ENCODE results near the gene PRKAG1. TPM values are rescaled to one million over a fixed set of nuclear protein-coding genes. Genes with fewer than 3 reads are reported as not detected.

Gene PRKAG1
- total and polyA plus RNA-seq, 10 of the 15 experiments (the other 5 are each of a cell fraction or from before 2014, with no cell fraction given) = 44.5 to 91.6 (median 60.9) TPM

DNA sequence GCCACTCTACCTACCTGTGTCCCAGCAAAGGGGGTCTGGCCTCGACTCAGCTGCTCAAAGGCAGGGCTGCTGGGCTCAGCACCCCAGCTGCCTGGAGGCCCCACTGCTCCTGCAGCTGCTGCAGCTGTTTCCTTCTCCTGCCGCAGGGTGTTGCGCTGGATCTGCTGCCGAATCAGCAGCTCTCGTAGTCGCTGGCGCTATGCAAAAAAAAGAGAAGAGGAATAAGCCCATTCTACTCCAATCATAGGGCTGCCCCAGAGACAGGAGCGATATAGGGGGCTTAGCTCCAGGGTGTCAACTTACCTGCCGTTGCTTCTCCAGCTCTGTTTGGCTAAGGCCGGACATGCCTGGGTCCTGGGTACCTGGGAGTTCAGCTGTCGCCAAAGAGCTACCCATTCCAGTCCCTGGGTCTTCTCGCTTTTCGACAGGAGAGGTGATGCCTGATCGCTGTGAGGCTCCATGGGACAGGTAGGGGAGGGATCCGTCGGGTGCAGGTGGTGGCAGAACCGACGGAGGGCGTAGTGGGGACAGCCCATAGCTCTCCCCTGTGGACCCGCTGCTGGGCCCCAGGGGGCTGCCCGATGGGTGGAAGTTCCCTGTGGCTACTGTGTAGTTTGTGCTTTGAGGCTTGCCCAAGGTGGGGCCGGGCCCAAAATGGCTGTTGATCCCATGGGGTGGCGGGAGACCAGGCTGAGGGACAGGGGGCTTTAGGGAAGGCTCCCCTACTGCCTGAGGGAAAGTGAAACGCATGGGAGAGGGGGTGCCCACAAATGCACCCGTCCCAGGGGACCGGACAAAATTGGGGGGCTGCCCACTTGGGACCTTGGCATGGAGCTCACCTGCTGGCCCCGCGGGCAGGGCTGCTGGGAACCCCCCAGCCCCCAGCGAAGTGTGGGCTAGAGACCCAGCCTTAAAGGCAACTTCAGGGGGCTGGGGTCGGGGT, 21.1 kb upstream of the PRKAG1 start:
- H3K36me3 ChIP-seq (ENCODE audit: control insufficient read depth in 2 of 2, insufficient read depth in 2 of 2, low read length in 1 of 2) = peaks cover 34 to 68% of the 10 kb centered on the region in 2 experiments
- ChIA-PET CTCF (interaction anchor here (1.0 to 1.3 kb wide), 2 partner anchors 24 to 43 kb away, joined by 3 to 4 read pairs; no protein-coding TSS in a partner anchor), RAD21 (ENCODE audit: unreplicated experiment) (interaction anchor here (1.0 kb wide), 1 partner anchor 43 kb away, joined by 3 read pairs; no protein-coding TSS in a partner anchor), POLR2A (interaction anchor here (0.5 to 1.5 kb wide), 3 partner anchors 10 to 188 kb away, joined by 3 to 4 read pairs (median 3); partner anchors contain the start of genes DDX23 and RHEBL1), SMC1A (ENCODE audit: uncharacterized antibody, unreplicated experiment) (no interaction called here)
- no peaks in the 10 kb centered on the region for H3K27me3 ChIP-seq (replicated peaks in 1 of 2; ENCODE audit: control insufficient read depth in 2 of 2, insufficient read depth in 2 of 2, low read length in 1 of 2)
- no TSS peak for BruUV-seq (replicated peaks)
- no peaks in the 10 kb centered on the region for H3K4me1 ChIP-seq (ENCODE audit: control insufficient read depth, insufficient read depth, low read length)
- H3K9ac ChIP-seq (ENCODE audit: control insufficient read depth, insufficient read depth, low read length) = no peak overlapping the region
- no peaks in the 10 kb centered on the region for H4K20me1 ChIP-seq (ENCODE audit: control insufficient read depth, insufficient read depth)
- no peak for FAIRE-seq
- 95% methylated on average over 29 of the region's 30 CpGs for WGBS (ENCODE audit: insufficient coverage, insufficient replicate concordance, low lambda C conversion rate, missing lambda C conversion rate)
- H3K79me2 ChIP-seq (ENCODE audit: control insufficient read depth, insufficient read depth, low read length) = no peaks in the 10 kb centered on the region
- intact Hi-C loops (cut with micrococcal nuclease; ENCODE audit: unreplicated experiment) (no loop called here), in situ Hi-C loops (cut with MboI) (no loop called here)
- ATAC-seq = no peak
- no peak overlapping the region for H3K27ac ChIP-seq (ENCODE audit: control insufficient read depth, insufficient read depth)
- H3K9me3 ChIP-seq (replicated peaks; ENCODE audit: control insufficient read depth, insufficient read depth, low read length) = no peaks in the 10 kb centered on the region
- H2AFZ ChIP-seq (ENCODE audit: control insufficient read depth, low read depth, low read length) = no peak overlapping the region
- no peak for DNase-seq (ENCODE audit: low read depth, low spot score)
- no peak overlapping the region for H3K4me2 ChIP-seq (ENCODE audit: control insufficient read depth, insufficient read depth)
- TF ChIP-seq POLR2AphosphoS5 (IDR thresholded peaks at IDR 0.05; ENCODE audit: low read length) = no peak
- TF ChIP-seq POLR2A (IDR thresholded peaks at IDR 0.05; ENCODE audit: low read depth, low read length) = 0 out of 2 replicates have a peak, but pooled peaks have one; percentile 14
- no peak overlapping the region for H3K4me3 ChIP-seq

DNA sequence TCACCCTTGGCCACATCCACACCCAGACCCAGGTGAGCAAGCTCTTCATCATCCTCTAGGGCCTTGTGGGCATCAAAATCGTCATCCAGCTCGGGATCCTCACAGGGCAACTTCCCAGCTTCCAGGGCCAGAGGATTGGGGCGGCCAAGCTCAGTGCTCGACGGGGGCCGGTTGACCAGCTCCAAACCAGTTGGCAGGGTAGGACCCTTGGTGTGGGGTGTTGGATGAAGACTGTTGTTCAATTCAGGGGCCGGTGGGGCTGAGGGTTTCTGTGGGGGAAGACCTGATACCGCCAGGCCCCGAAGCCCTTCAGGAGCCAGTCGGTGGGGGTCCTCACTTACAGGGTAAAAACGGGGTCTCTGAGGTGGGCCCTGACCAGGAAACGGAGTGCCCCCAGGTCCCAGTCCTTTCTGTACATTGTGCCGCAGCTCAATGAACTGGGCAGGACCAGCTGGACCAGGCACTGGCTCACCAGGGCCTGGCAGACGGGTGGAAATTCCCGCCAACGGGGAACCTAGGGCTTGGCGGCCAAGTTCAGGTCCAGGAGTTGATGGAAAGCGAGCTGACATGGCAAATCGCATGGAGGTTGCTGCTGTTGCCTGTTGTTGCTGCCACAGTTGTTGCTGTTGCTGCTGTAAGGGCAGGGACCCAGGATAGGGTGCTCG, 19.8 kb upstream of the PRKAG1 start:
- DNase-seq (ENCODE audit: low read depth, low spot score) (no peak), ATAC-seq (no peak), FAIRE-seq (no peak)
- H3K4me3 ChIP-seq = no peak overlapping the region
- POLR2A ChIA-PET = interaction anchor here (0.6 kb wide), 1 partner anchor 302 kb away, joined by 8 read pairs; no protein-coding TSS in a partner anchor
- H3K4me1 ChIP-seq (ENCODE audit: control insufficient read depth, insufficient read depth, low read length) = no peaks in the 10 kb centered on the region
- WGBS (ENCODE audit: insufficient coverage, insufficient replicate concordance, low lambda C conversion rate, missing lambda C conversion rate) = 96% methylated on average over 20 of the region's 20 CpGs
- CTCF ChIA-PET = interaction anchor here (1.0 to 1.3 kb wide), 2 partner anchors 26 to 40 kb away, joined by 3 to 4 read pairs; no protein-coding TSS in a partner anchor
- no peaks in the 10 kb centered on the region for H3K79me2 ChIP-seq (ENCODE audit: control insufficient read depth, insufficient read depth, low read length)
- in situ Hi-C loops (cut with MboI) (no loop called here), intact Hi-C loops (cut with micrococcal nuclease; ENCODE audit: unreplicated experiment) (no loop called here)
- no peak overlapping the region for H3K9ac ChIP-seq (ENCODE audit: control insufficient read depth, insufficient read depth, low read length)
- no peaks in the 10 kb centered on the region for H3K27me3 ChIP-seq (replicated peaks in 1 of 2; ENCODE audit: control insufficient read depth in 2 of 2, insufficient read depth in 2 of 2, low read length in 1 of 2)
- no peak overlapping the region for H3K4me2 ChIP-seq (ENCODE audit: control insufficient read depth, insufficient read depth)
- no peaks in the 10 kb centered on the region for H4K20me1 ChIP-seq (ENCODE audit: control insufficient read depth, insufficient read depth)
- H3K9me3 ChIP-seq (replicated peaks; ENCODE audit: control insufficient read depth, insufficient read depth, low read length) = no peaks in the 10 kb centered on the region
- no peak overlapping the region for H3K27ac ChIP-seq (ENCODE audit: control insufficient read depth, insufficient read depth)
- peaks cover 30 to 67% of the 10 kb centered on the region in 2 experiments for H3K36me3 ChIP-seq (ENCODE audit: control insufficient read depth in 2 of 2, insufficient read depth in 2 of 2, low read length in 1 of 2)
- BruUV-seq (replicated peaks) = no TSS peak
- RAD21 ChIA-PET (ENCODE audit: unreplicated experiment) = interaction anchor here (1.0 to 1.7 kb wide), 2 partner anchors 42 kb away, joined by 3 to 6 read pairs; no protein-coding TSS in a partner anchor
- SMC1A ChIA-PET (ENCODE audit: uncharacterized antibody, unreplicated experiment) = no interaction called here
- H2AFZ ChIP-seq (ENCODE audit: control insufficient read depth, low read depth, low read length) = no peak overlapping the region
- no peak for TF ChIP-seq ELK1 (IDR thresholded peaks at IDR 0.05; ENCODE audit: low read depth, low read length)
- no peak for TF ChIP-seq TCF12 (IDR thresholded peaks at IDR 0.05; ENCODE audit: low read depth, low read length)
- TF ChIP-seq IKZF1 (conservative IDR thresholded peaks at IDR 0.05) = no peak
- TF ChIP-seq ZSCAN29 (IDR thresholded peaks at IDR 0.05) = no peak
- TF ChIP-seq BRCA1 (IDR thresholded peaks at IDR 0.05; ENCODE audit: low read depth, low read length) = no peak
- no peak for TF ChIP-seq CHD4 (IDR thresholded peaks at IDR 0.05)
- TF ChIP-seq, protein P1, sequence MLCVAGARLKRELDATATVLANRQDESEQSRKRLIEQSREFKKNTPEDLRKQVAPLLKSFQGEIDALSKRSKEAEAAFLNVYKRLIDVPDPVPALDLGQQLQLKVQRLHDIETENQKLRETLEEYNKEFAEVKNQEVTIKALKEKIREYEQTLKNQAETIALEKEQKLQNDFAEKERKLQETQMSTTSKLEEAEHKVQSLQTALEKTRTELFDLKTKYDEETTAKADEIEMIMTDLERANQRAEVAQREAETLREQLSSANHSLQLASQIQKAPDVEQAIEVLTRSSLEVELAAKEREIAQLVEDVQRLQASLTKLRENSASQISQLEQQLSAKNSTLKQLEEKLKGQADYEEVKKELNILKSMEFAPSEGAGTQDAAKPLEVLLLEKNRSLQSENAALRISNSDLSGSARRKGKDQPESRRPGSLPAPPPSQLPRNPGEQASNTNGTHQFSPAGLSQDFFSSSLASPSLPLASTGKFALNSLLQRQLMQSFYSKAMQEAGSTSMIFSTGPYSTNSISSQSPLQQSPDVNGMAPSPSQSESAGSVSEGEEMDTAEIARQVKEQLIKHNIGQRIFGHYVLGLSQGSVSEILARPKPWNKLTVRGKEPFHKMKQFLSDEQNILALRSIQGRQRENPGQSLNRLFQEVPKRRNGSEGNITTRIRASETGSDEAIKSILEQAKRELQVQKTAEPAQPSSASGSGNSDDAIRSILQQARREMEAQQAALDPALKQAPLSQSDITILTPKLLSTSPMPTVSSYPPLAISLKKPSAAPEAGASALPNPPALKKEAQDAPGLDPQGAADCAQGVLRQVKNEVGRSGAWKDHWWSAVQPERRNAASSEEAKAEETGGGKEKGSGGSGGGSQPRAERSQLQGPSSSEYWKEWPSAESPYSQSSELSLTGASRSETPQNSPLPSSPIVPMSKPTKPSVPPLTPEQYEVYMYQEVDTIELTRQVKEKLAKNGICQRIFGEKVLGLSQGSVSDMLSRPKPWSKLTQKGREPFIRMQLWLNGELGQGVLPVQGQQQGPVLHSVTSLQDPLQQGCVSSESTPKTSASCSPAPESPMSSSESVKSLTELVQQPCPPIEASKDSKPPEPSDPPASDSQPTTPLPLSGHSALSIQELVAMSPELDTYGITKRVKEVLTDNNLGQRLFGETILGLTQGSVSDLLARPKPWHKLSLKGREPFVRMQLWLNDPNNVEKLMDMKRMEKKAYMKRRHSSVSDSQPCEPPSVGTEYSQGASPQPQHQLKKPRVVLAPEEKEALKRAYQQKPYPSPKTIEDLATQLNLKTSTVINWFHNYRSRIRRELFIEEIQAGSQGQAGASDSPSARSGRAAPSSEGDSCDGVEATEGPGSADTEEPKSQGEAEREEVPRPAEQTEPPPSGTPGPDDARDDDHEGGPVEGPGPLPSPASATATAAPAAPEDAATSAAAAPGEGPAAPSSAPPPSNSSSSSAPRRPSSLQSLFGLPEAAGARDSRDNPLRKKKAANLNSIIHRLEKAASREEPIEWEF (IDR thresholded peaks at IDR 0.05; ENCODE audit: insufficient replicate concordance, low read depth, low read length) = no peak

All from GM12878 (cell line).